HEK293 (cell line): Measurements from ENCODE around the gene LRRN4CL.

Experiments
- CTCF ChIA-PET: fragments of 350-600 bp; formaldehyde crosslinking; extraction: SDS; loops from one replicate; lab custom pipeline; 2021; ENCODE audit warnings: antibody characterized with exemption; lab: Yijun Ruan, JAX
- POLR2A ChIA-PET: fragments of 300-600 bp; formaldehyde crosslinking; extraction: SDS; loops from one replicate; lab custom pipeline; 2020; ENCODE audit warnings: antibody characterized with exemption, inconsistent platforms; lab: Yijun Ruan, JAX
- H3K27ac ChIP-seq: fragments of 200-500 bp; sonication (Bioruptor generic); 2 replicates; pipeline ENCODE4 v1.5.1; 2014; ENCODE audit warnings: low read depth, low read length, control low read depth, inconsistent platforms; ENCODE audit errors: extremely low read depth
- H3K36me3 ChIP-seq, 2 experiments: fragments of 200-500 bp in 1 of 2; sonication (Bioruptor generic) in 1 of 2; 1 replicate in 1 of 2; 2 replicates in 1 of 2; pipeline ENCODE4 v1.5.1; 2014 to 2017; ENCODE audit warnings: inconsistent platforms in 2 of 2, low read length in 2 of 2; ENCODE audit not compliant: control insufficient read depth in 2 of 2, insufficient read depth in 1 of 2
- H3K4me1 ChIP-seq: fragments of 200-500 bp; sonication (Bioruptor generic); 2 replicates; pipeline ENCODE4 v1.5.1; 2014; ENCODE audit warnings: mild to moderate bottlenecking, low read length, inconsistent platforms; ENCODE audit not compliant: control insufficient read depth, insufficient read depth
- H3K4me3 ChIP-seq: 2 replicates; pipeline ENCODE4 v1.5.1; 2011; ENCODE audit warnings: low read depth, mild to moderate bottlenecking, control low read depth, low read length, moderate library complexity
- H3K9me3 ChIP-seq: fragments of 200-500 bp; sonication (Bioruptor generic); 2 replicates; pipeline ENCODE4 v1.5.1; 2014; ENCODE audit warnings: low read depth, low read length, inconsistent platforms; ENCODE audit not compliant: control insufficient read depth, insufficient read depth
- BCL11A ChIP-seq: fragments of 450-650 bp; formaldehyde crosslinking; IDR thresholded peaks from 2 replicates; pipeline ENCODE4 v1.5.1; 2016; ENCODE audit warnings: low read depth, missing biosample characterization, missing genetic modification characterization
- GFI1B ChIP-seq: fragments of 450-650 bp; formaldehyde crosslinking; IDR thresholded peaks from 2 replicates; pipeline ENCODE4 v1.5.1; 2016; ENCODE audit warnings: missing biosample characterization, missing genetic modification characterization
- GLIS2 ChIP-seq: fragments of 450-650 bp; formaldehyde crosslinking; IDR thresholded peaks from 2 replicates; pipeline ENCODE4 v1.5.1; 2016; ENCODE audit warnings: missing biosample characterization, missing genetic modification characterization
- MEIS1 ChIP-seq: sonication (generic); formaldehyde crosslinking; IDR thresholded peaks from 2 replicates; pipeline ENCODE4 v1.8.1; 2022; ENCODE audit warnings: missing genetic modification reagents, mild to moderate bottlenecking, borderline replicate concordance
- SCRT2 ChIP-seq: fragments of 450-650 bp; formaldehyde crosslinking; IDR thresholded peaks from 2 replicates; pipeline ENCODE4 v1.5.1; 2016; ENCODE audit warnings: missing biosample characterization, missing genetic modification characterization
- YY2 ChIP-seq: fragments of 450-650 bp; formaldehyde crosslinking; IDR thresholded peaks from 2 replicates; pipeline ENCODE4 v1.5.1; 2016; ENCODE audit warnings: missing biosample characterization, missing genetic modification characterization
- ZBTB7A ChIP-seq: fragments of 450-650 bp; formaldehyde crosslinking; IDR thresholded peaks from 2 replicates; pipeline ENCODE4 v1.5.1; 2016; ENCODE audit warnings: low read depth, missing biosample characterization, missing genetic modification characterization
- ZIC2 ChIP-seq: fragments of 450-650 bp; formaldehyde crosslinking; IDR thresholded peaks from 2 replicates; pipeline ENCODE4 v1.5.1; 2016; ENCODE audit warnings: missing biosample characterization, missing genetic modification characterization
- ZNF169 ChIP-seq: fragments of 450-650 bp; formaldehyde crosslinking; IDR thresholded peaks from 2 replicates; pipeline ENCODE4 v1.5.1; 2016; ENCODE audit warnings: missing biosample characterization, missing genetic modification characterization
- ZNF350 ChIP-seq: fragments of 450-650 bp; formaldehyde crosslinking; IDR thresholded peaks from 2 replicates; pipeline ENCODE4 v1.5.0; 2017; ENCODE audit warnings: missing biosample characterization, mild to moderate bottlenecking, missing genetic modification characterization
- ZNF354C ChIP-seq: fragments of 450-650 bp; formaldehyde crosslinking; IDR thresholded peaks from 2 replicates; pipeline ENCODE4 v1.5.1; 2016; ENCODE audit warnings: missing biosample characterization, missing genetic modification characterization, low read depth, borderline replicate concordance
- ZNF394 ChIP-seq: fragments of 450-650 bp; formaldehyde crosslinking; IDR thresholded peaks from 2 replicates; pipeline ENCODE4 v1.5.1; 2016; ENCODE audit warnings: missing biosample characterization, missing genetic modification characterization, mild to moderate bottlenecking, moderate library complexity, borderline replicate concordance
- ZNF548 ChIP-seq: fragments of 450-650 bp; formaldehyde crosslinking; IDR thresholded peaks from 2 replicates; pipeline ENCODE4 v1.5.1; 2016; ENCODE audit warnings: missing biosample characterization, missing genetic modification characterization
- ZNF600 ChIP-seq: fragments of 450-650 bp; formaldehyde crosslinking; IDR thresholded peaks from 2 replicates; pipeline ENCODE4 v1.5.1; 2016; ENCODE audit warnings: missing biosample characterization, missing genetic modification characterization
- ZNF660 ChIP-seq: fragments of 450-650 bp; IDR thresholded peaks from 2 replicates; pipeline ENCODE4 v1.5.1; 2018; ENCODE audit warnings: missing biosample characterization, mild to moderate bottlenecking, missing genetic modification characterization
- ZNF677 ChIP-seq: fragments of 450-650 bp; IDR thresholded peaks from 2 replicates; pipeline ENCODE4 v1.5.0; 2018; ENCODE audit warnings: missing biosample characterization, mild to moderate bottlenecking, missing genetic modification characterization, moderate library complexity
- ZNF76 ChIP-seq: fragments of 450-650 bp; formaldehyde crosslinking; IDR thresholded peaks from 2 replicates; pipeline ENCODE4; 2016; ENCODE audit warnings: low read depth, missing biosample characterization, missing genetic modification characterization, borderline replicate concordance
- ZXDB ChIP-seq: fragments of 450-650 bp; formaldehyde crosslinking; IDR thresholded peaks from 2 replicates; pipeline ENCODE4 v1.5.1; 2016; ENCODE audit warnings: missing biosample characterization, missing genetic modification characterization
- TF ChIP-seq, protein P1 (sequence below): fragments of 450-650 bp; formaldehyde crosslinking; IDR thresholded peaks from 2 replicates; pipeline ENCODE4 v1.5.0; 2017; ENCODE audit warnings: missing biosample characterization, missing genetic modification characterization, borderline replicate concordance
- TF ChIP-seq, protein P2 (sequence below): fragments of 450-650 bp; formaldehyde crosslinking; IDR thresholded peaks from 2 replicates; pipeline ENCODE4 v1.5.1; 2017; ENCODE audit warnings: missing biosample characterization, missing genetic modification characterization
- TF ChIP-seq, protein P3 (sequence below): fragments of 450-650 bp; IDR thresholded peaks from 2 replicates; pipeline ENCODE4 v1.5.1; 2018; ENCODE audit warnings: missing biosample characterization, missing genetic modification characterization
- TF ChIP-seq, protein P4 (sequence below): fragments of 450-650 bp; formaldehyde crosslinking; IDR thresholded peaks from 2 replicates; pipeline ENCODE4 v1.5.1; 2016; ENCODE audit warnings: missing biosample characterization, missing genetic modification characterization
- TF ChIP-seq, protein P5 (sequence below): fragments of 450-650 bp; formaldehyde crosslinking; IDR thresholded peaks from 2 replicates; pipeline ENCODE4; 2016; ENCODE audit warnings: missing biosample characterization, missing genetic modification characterization

LRRN4CL gene

DNA sequence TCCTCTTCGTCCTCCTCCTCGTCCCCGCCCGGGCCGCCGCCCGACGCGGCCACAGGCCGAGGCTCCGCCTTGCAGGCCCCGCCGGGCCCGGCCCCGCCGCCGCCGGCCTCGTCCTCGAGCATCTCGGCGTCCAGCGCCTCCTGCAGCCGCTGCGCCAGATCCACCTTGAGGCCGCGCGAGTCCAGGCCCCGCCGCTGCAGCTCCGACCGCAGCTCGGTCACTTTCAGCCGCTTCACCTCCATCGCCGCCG lies 37.5 kb upstream of the LRRN4CL start:
- Histone ChIP-seq H3K36me3 (peaks cover 12 to 54% of the 10 kb centered on the region in 2 experiments; a peak in 2 of 3 replicates), H3K9me3 (no peaks in the 10 kb centered on the region), H3K4me1 (peaks cover 4% of the 10 kb centered on the region; the same call in 1 of the 2 replicates), H3K4me3 (peak overlapping the region; percentile 93), H3K27ac (peak overlapping the region; percentile 98)
- ChIA-PET CTCF (interaction anchor here (0.6 to 1.0 kb wide), 3 partner anchors 27 to 159 kb away, joined by 3 to 6 read pairs (median 4); partner anchors contain the start of gene ZBTB3), POLR2A (interaction anchor here (0.6 to 10.0 kb wide), 34 partner anchors 9 to 162 kb away, joined by 3 to 137 read pairs (median 8); partner anchors contain the start of genes BSCL2, C11orf98, CSKMT and EEF1G)
- 0 out of 2 replicates have a peak, but pooled peaks have one; percentile 43 for TF ChIP-seq ZNF660 (tag by site-specific recombination)
- TF ChIP-seq, protein P1, sequence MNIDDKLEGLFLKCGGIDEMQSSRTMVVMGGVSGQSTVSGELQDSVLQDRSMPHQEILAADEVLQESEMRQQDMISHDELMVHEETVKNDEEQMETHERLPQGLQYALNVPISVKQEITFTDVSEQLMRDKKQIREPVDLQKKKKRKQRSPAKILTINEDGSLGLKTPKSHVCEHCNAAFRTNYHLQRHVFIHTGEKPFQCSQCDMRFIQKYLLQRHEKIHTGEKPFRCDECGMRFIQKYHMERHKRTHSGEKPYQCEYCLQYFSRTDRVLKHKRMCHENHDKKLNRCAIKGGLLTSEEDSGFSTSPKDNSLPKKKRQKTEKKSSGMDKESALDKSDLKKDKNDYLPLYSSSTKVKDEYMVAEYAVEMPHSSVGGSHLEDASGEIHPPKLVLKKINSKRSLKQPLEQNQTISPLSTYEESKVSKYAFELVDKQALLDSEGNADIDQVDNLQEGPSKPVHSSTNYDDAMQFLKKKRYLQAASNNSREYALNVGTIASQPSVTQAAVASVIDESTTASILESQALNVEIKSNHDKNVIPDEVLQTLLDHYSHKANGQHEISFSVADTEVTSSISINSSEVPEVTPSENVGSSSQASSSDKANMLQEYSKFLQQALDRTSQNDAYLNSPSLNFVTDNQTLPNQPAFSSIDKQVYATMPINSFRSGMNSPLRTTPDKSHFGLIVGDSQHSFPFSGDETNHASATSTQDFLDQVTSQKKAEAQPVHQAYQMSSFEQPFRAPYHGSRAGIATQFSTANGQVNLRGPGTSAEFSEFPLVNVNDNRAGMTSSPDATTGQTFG = no peak
- TF ChIP-seq GLIS2 = peak; percentile 42; the same call in 1 of the 2 replicates
- TF ChIP-seq GFI1B (tag by site-specific recombination) = no peak

DNA sequence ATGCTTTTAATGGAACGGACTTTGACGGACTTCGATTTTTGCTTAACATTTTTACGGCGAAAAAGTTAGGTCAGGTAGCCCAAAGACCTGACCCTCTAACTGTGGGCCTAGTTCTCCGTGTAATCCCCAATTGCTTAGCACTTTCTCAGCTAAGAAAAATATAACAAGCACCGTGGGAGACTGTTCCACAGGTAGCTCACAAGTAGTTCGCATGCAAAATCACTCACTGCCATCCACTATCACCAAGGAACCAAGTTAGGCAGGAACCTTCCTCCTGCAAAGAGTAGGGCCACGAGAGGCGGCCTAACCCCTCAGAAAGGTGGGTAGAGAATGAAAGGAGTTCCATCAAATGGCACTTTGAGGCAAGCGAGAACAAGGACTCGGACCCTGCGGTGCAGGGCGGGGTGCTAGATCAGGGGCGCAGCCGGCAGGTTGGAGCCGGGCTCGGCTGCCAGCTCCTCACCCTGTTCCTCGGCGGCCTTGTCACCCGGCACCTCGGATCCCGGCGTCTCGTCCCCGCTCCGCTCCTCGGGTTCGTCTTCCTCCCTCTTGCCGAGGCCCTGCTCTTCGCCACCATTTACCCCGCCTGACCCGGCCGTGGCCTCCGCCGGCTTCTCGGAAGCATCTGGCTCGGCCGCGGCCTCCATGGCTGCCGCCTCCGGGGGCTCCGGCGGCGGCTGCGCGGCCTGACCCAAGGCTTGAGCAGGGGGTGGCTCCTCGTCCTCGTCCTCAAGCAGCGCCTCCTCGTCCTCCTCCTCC lies 37.0 kb upstream of the LRRN4CL start:
- POLR2A ChIA-PET = interaction anchor here (0.5 to 10.0 kb wide), 26 partner anchors 8 to 388 kb away, joined by 3 to 137 read pairs (median 13); partner anchors contain the start of genes BSCL2, C11orf98, CSKMT and EEF1G
- CTCF ChIA-PET = interaction anchor here (0.7 kb wide), 1 partner anchor 27 kb away, joined by 3 read pairs; the partner anchor contains the start of gene ZBTB3
- Histone ChIP-seq H3K9me3 (no peaks in the 10 kb centered on the region), H3K27ac (peak overlapping the region; percentile 98), H3K4me3 (peak overlapping the region; percentile 93), H3K4me1 (peaks cover 4% of the 10 kb centered on the region; the same call in 1 of the 2 replicates), H3K36me3 (peaks cover 11 to 58% of the 10 kb centered on the region in 2 experiments; a peak in 2 of 3 replicates)
- TF ChIP-seq, protein P2, sequence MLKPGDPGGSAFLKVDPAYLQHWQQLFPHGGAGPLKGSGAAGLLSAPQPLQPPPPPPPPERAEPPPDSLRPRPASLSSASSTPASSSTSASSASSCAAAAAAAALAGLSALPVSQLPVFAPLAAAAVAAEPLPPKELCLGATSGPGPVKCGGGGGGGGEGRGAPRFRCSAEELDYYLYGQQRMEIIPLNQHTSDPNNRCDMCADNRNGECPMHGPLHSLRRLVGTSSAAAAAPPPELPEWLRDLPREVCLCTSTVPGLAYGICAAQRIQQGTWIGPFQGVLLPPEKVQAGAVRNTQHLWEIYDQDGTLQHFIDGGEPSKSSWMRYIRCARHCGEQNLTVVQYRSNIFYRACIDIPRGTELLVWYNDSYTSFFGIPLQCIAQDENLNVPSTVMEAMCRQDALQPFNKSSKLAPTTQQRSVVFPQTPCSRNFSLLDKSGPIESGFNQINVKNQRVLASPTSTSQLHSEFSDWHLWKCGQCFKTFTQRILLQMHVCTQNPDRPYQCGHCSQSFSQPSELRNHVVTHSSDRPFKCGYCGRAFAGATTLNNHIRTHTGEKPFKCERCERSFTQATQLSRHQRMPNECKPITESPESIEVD (tag by site-specific recombination) = no peak
- TF ChIP-seq ZNF394 (tag by site-specific recombination) (no peak), ZNF677 (tag by site-specific recombination) (no peak), ZNF354C (tag by site-specific recombination) (no peak), ZXDB (tag by site-specific recombination) (peak; percentile 43; the same call in 1 of the 2 replicates), ZNF548 (tag by site-specific recombination) (no peak), ZNF76 (tag by site-specific recombination) (no peak), ZBTB7A (no peak), MEIS1 (CRISPR knock-in tag) (no peak), ZNF169 (tag by site-specific recombination) (no peak), ZNF600 (tag by site-specific recombination) (no peak), GLIS2 (no peak), BCL11A (tag by site-specific recombination) (no peak), SCRT2 (peak; percentile 51; the same call in 1 of the 2 replicates), YY2 (tag by site-specific recombination) (peak; percentile 39; the same call in 1 of the 2 replicates), ZIC2 (tag by site-specific recombination) (no peak), ZNF350 (tag by site-specific recombination) (no peak)
- TF ChIP-seq, protein P3, sequence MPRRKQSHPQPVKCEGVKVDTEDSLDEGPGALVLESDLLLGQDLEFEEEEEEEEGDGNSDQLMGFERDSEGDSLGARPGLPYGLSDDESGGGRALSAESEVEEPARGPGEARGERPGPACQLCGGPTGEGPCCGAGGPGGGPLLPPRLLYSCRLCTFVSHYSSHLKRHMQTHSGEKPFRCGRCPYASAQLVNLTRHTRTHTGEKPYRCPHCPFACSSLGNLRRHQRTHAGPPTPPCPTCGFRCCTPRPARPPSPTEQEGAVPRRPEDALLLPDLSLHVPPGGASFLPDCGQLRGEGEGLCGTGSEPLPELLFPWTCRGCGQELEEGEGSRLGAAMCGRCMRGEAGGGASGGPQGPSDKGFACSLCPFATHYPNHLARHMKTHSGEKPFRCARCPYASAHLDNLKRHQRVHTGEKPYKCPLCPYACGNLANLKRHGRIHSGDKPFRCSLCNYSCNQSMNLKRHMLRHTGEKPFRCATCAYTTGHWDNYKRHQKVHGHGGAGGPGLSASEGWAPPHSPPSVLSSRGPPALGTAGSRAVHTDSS = peak; percentile 75
- TF ChIP-seq, protein P4, sequence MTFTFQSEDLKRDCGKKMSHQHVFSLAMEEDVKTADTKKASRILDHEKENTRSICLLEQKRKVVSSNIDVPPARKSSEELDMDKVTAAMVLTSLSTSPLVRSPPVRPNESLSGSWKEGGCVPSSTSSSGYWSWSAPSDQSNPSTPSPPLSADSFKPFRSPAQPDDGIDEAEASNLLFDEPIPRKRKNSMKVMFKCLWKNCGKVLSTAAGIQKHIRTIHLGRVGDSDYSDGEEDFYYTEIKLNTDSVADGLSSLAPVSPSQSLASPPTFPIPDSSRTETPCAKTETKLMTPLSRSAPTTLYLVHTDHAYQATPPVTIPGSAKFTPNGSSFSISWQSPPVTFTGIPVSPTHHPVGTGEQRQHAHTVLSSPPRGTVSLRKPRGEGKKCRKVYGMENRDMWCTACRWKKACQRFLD = no peak
- TF ChIP-seq, protein P5, sequence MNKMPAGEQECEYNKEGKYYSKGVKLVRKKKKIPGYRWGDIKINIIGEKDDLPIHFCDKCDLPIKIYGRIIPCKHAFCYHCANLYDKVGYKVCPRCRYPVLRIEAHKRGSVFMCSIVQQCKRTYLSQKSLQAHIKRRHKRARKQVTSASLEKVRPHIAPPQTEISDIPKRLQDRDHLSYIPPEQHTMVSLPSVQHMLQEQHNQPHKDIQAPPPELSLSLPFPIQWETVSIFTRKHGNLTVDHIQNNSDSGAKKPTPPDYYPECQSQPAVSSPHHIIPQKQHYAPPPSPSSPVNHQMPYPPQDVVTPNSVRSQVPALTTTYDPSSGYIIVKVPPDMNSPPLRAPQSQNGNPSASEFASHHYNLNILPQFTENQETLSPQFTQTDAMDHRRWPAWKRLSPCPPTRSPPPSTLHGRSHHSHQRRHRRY (tag by site-specific recombination) = 0 out of 2 replicates have a peak, but pooled peaks have one; percentile 21
